Astrocyte (in vitro differentiated cells and primary cell): ENCODE data around the gene TNRC18. TPM values are rescaled to one million over a fixed set of nuclear protein-coding genes. Genes with fewer than 3 reads are reported as not detected.

Source experiments
- DNase-seq: peaks from one replicate; pipeline ENCODE4 v3.0.0-alpha.2; 2010; ENCODE audit warnings: low read depth
- FAIRE-seq: peaks from 2 replicates; lab custom pipeline; 2011; peaks lifted over from hg19 to GRCh38; lab: Jason Lieb, UNC
- H2AFZ ChIP-seq: 2 replicates; pipeline ENCODE4 v1.6.0; 2012; ENCODE audit warnings: low read depth, low read length, inconsistent platforms
- H3K27ac ChIP-seq: 2 replicates; pipeline ENCODE4 v1.5.1; 2011; ENCODE audit warnings: low read depth, low read length, inconsistent platforms
- H3K27me3 ChIP-seq: 2 replicates; pipeline ENCODE4 v1.6.0; 2011; ENCODE audit warnings: low read length, inconsistent platforms; ENCODE audit not compliant: insufficient read depth
- H3K36me3 ChIP-seq: 2 replicates; pipeline ENCODE4 v1.5.1; 2011; ENCODE audit warnings: low read length, inconsistent platforms; ENCODE audit not compliant: insufficient read depth
- H3K4me1 ChIP-seq: 2 replicates; pipeline ENCODE4 v1.5.1; 2011; ENCODE audit warnings: low read length, inconsistent platforms; ENCODE audit not compliant: insufficient read depth
- H3K4me2 ChIP-seq: 2 replicates; pipeline ENCODE4 v1.6.0; 2012; ENCODE audit warnings: low read length, inconsistent platforms
- H3K4me3 ChIP-seq: 2 replicates; pipeline ENCODE4 v1.5.1; 2011; ENCODE audit warnings: low read depth, mild to moderate bottlenecking, low read length, inconsistent platforms; ENCODE audit not compliant: insufficient read depth
- H3K79me2 ChIP-seq: 2 replicates; pipeline ENCODE4 v1.6.0; 2012; ENCODE audit warnings: mild to moderate bottlenecking, low read length, inconsistent platforms; ENCODE audit not compliant: insufficient read depth
- H3K9ac ChIP-seq: 2 replicates; pipeline ENCODE4 v1.6.0; 2012; ENCODE audit warnings: mild to moderate bottlenecking, low read length, inconsistent platforms
- H3K9me3 ChIP-seq: 2 replicates; pipeline ENCODE4 v1.5.1; 2012; ENCODE audit warnings: low read depth, mild to moderate bottlenecking, low read length, inconsistent platforms; ENCODE audit not compliant: insufficient read depth
- H4K20me1 ChIP-seq: 2 replicates; pipeline ENCODE4 v1.6.0; 2012; ENCODE audit warnings: low read length, inconsistent platforms; ENCODE audit not compliant: insufficient read depth
- H3K27ac Mint-ChIP-seq: one replicate; pipeline ENCODE4 v1.8.0; 2021; ENCODE audit warnings: mild to moderate bottlenecking, mixed read lengths; ENCODE audit not compliant: unreplicated experiment
- H3K27me3 Mint-ChIP-seq: one replicate; pipeline ENCODE4 v1.8.0; 2021; ENCODE audit warnings: low read depth, mixed read lengths; ENCODE audit not compliant: unreplicated experiment
- H3K36me3 Mint-ChIP-seq: one replicate; pipeline ENCODE4 v1.8.0; 2021; ENCODE audit warnings: low read depth, mixed read lengths; ENCODE audit not compliant: unreplicated experiment
- H3K4me1 Mint-ChIP-seq: one replicate; pipeline ENCODE4 v1.8.0; 2021; ENCODE audit warnings: low read depth, mixed read lengths; ENCODE audit not compliant: unreplicated experiment
- H3K4me3 Mint-ChIP-seq: one replicate; pipeline ENCODE4 v1.8.0; 2021; ENCODE audit warnings: mild to moderate bottlenecking, moderate library complexity, mixed read lengths; ENCODE audit not compliant: unreplicated experiment
- H3K9me3 Mint-ChIP-seq: one replicate; pipeline ENCODE4 v1.8.0; 2021; ENCODE audit warnings: mild to moderate bottlenecking, mixed read lengths; ENCODE audit not compliant: unreplicated experiment
- CTCF ChIP-seq: IDR thresholded peaks from 2 replicates; pipeline ENCODE4 v1.5.1; 2011; ENCODE audit warnings: low read depth, mild to moderate bottlenecking, inconsistent platforms, low read length, moderate library complexity; ENCODE audit not compliant: insufficient read depth
- EZH2 ChIP-seq: IDR thresholded peaks from 2 replicates; pipeline ENCODE4 v1.6.1; 2012; ENCODE audit warnings: mild to moderate bottlenecking, low read length, inconsistent platforms; ENCODE audit not compliant: insufficient read depth
- total RNA-seq: library from RNA; stranded (reverse); gene quantifications from 2 replicates; pipeline ENCODE4 v1.2.1, GENCODE V29; 2021

TNRC18 gene
- total RNA-seq, 1 donor from 2014 or later, result 84.3 TPM

DNA sequence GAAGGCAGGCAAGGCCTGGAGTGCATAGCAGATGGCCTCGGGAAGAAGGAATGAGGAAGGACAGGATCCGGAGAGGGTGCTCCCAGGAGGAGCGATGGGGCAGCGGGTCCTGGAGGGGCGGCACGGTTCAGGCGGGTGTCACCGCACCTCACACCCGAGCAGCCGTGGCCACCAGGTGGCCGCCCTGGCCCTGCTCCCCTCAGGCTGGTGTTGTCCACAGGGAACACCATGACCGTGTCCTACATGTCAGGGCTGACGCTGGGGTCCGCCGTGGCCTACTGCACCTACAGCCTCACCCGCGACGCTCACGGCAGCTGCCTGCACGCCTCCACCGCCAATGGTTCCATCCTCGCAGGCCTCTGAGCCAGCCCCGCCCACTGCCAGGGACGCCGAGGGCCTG, 121.1 kb downstream of the TNRC18 start:
- FAIRE-seq (no peak), DNase-seq (no peak)
- H2AFZ ChIP-seq, result no peak overlapping the region
- no peaks in the 10 kb centered on the region for H4K20me1 ChIP-seq
- TF ChIP-seq EZH2 (no peak), CTCF (no peak)
- Mint-ChIP-seq H3K4me3 (no peak overlapping the region), H3K27me3 (peaks cover 13% of the 10 kb centered on the region), H3K27ac (no peak overlapping the region), H3K36me3 (no peaks in the 10 kb centered on the region), H3K9me3 (no peaks in the 10 kb centered on the region), H3K4me1 (no peaks in the 10 kb centered on the region)
- H3K27ac ChIP-seq, result no peak overlapping the region
- H3K4me3 ChIP-seq, result no peak overlapping the region
- H3K36me3 ChIP-seq, result no peaks in the 10 kb centered on the region
- no peaks in the 10 kb centered on the region for H3K79me2 ChIP-seq
- no peaks in the 10 kb centered on the region for H3K4me1 ChIP-seq
- no peak overlapping the region for H3K9ac ChIP-seq
- no peaks in the 10 kb centered on the region for H3K9me3 ChIP-seq
- no peak overlapping the region for H3K4me2 ChIP-seq
- H3K27me3 ChIP-seq, result no peaks in the 10 kb centered on the region

DNA sequence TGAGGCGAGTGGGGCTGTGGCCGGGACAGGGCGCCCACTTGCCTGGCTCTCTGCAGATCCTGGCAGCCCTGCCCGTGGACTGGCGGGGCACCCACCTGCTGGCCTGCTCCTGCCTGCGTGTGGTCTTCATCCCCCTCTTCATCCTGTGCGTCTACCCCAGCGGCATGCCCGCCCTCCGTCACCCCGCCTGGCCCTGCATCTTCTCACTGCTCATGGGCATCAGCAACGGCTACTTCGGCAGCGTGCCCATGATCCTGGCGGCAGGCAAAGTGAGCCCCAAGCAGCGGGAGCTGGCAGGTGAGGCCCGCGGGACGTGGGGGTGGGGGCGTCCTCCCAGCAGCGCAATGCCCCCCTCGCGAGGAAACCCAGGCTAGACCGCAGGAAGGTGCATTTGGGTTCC, 123.3 kb downstream of the TNRC18 start:
- no peak overlapping the region for H3K9ac ChIP-seq
- H3K36me3 Mint-ChIP-seq, result no peaks in the 10 kb centered on the region
- TF ChIP-seq CTCF (no peak), EZH2 (no peak)
- H3K27me3 Mint-ChIP-seq, result peaks cover 24% of the 10 kb centered on the region
- no peak overlapping the region for H3K27ac Mint-ChIP-seq
- no peaks in the 10 kb centered on the region for H3K79me2 ChIP-seq
- H3K4me2 ChIP-seq, result no peak overlapping the region
- DNase-seq (no peak), FAIRE-seq (no peak)
- no peaks in the 10 kb centered on the region for H3K4me1 ChIP-seq
- H3K27me3 ChIP-seq, result no peaks in the 10 kb centered on the region
- no peaks in the 10 kb centered on the region for H3K4me1 Mint-ChIP-seq
- no peaks in the 10 kb centered on the region for H3K36me3 ChIP-seq
- no peaks in the 10 kb centered on the region for H3K9me3 Mint-ChIP-seq
- no peaks in the 10 kb centered on the region for H3K9me3 ChIP-seq
- no peaks in the 10 kb centered on the region for H4K20me1 ChIP-seq
- H3K27ac ChIP-seq, result no peak overlapping the region
- H3K4me3 ChIP-seq, result no peak overlapping the region
- no peak overlapping the region for H3K4me3 Mint-ChIP-seq
- no peak overlapping the region for H2AFZ ChIP-seq

DNA sequence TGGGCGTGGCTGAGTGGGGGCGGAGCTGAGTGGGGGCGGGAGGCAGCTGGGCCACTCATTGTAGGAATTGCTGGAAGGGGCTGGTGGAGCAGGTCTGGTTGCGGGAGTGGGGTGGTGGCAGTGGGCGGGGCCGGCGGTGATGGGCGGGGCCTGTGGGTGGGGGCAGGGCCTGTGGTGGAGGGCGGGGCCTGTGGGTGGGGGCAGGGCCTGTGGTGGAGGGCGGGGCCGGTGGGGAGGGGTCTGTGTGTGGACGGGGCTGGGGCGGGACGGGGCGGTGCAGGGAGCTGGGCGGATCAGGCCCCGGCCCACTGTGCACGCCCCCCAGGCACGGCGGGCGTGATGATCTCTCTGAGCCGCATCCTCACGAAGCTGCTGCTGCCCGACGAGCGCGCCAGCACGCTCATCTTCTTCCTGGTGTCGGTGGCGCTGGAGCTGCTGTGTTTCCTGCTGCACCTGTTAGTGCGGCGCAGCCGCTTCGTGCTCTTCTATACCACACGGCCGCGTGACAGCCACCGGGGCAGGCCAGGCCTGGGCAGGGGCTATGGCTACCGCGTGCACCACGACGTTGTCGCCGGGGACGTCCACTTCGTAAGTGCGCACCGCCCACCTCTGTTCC, 126.9 kb downstream of the TNRC18 start:
- H3K4me1 ChIP-seq, result no peaks in the 10 kb centered on the region
- no peaks in the 10 kb centered on the region for H3K79me2 ChIP-seq
- no peak overlapping the region for H3K27ac ChIP-seq
- H2AFZ ChIP-seq, result no peak overlapping the region
- Mint-ChIP-seq H3K27me3 (peaks cover 31% of the 10 kb centered on the region), H3K36me3 (peaks cover 7% of the 10 kb centered on the region), H3K27ac (no peak overlapping the region), H3K9me3 (peaks cover 5% of the 10 kb centered on the region), H3K4me1 (no peaks in the 10 kb centered on the region), H3K4me3 (no peak overlapping the region)
- no peak overlapping the region for H3K4me2 ChIP-seq
- TF ChIP-seq EZH2, result no peak
- no peak for TF ChIP-seq CTCF
- H3K9me3 ChIP-seq, result peaks cover 3% of the 10 kb centered on the region
- H3K36me3 ChIP-seq, result no peaks in the 10 kb centered on the region
- FAIRE-seq, result no peak
- no peak overlapping the region for H3K9ac ChIP-seq
- H4K20me1 ChIP-seq, result no peaks in the 10 kb centered on the region
- H3K4me3 ChIP-seq, result no peak overlapping the region
- no peak for DNase-seq
- no peaks in the 10 kb centered on the region for H3K27me3 ChIP-seq
